ENCODE results near the gene ZCCHC17. TPM values are rescaled to one million over a fixed set of nuclear protein-coding genes. Genes with fewer than 3 reads are reported as not detected.

The ZCCHC17 gene
- total and polyA plus RNA-seq, 2 donors (not counting 1 experiment from before 2014, with no cell fraction given), result 14.1 to 20.3 TPM

DNA sequence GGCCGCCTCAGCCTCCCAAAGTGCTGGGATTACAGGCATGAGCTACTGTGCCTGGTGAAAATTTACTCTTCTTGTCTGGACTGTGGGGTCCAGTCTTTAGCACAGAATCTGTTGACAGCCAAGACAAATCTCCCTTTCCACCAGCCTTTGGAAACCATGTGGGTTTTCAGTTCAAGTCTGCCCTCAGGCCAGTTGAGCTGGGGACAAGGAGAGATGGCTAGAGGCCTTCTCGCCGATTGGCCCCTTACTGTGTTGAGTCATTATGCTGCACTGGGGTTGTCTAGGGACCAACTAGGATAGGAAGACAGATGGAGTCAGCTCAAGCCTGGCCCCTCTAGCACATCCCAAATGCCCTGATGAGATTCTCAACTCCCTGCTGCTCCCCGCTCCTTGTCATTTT is 48.6 kb upstream of the ZCCHC17 start:
- Histone ChIP-seq H3K27ac (ENCODE audit: low read length in 2 of 2) (no peak overlapping the region), H3K9ac (ENCODE audit: low read length) (no peak overlapping the region), H3K4me2 (replicated peaks; ENCODE audit: low read depth, low read length, poor library complexity, severe bottlenecking) (no peak overlapping the region), H3K36me3 (replicated peaks in 1 of 2; ENCODE audit: control extremely low read depth in 1 of 2, control insufficient read depth in 1 of 2, extremely low read depth in 1 of 2, insufficient read depth in 2 of 2, low read length in 1 of 2) (no peaks in the 10 kb centered on the region), H3K4me3 (ENCODE audit: control extremely low read depth in 1 of 5, extremely low read depth in 1 of 5, insufficient read depth in 1 of 5, low read depth in 2 of 5, low read length in 4 of 5) (no peak overlapping the region), H3K9me3 (ENCODE audit: control extremely low read depth in 1 of 3, control insufficient read depth in 2 of 3, insufficient read depth in 1 of 3, low read length in 2 of 3) (no peaks in the 10 kb centered on the region), H3K4me1 (ENCODE audit: control insufficient read depth in 2 of 2, insufficient read depth in 2 of 2, low read length in 2 of 2) (no peaks in the 10 kb centered on the region), H3K79me2 (ENCODE audit: control insufficient read depth, insufficient read depth, low read length) (no peaks in the 10 kb centered on the region), H3K27me3 (replicated peaks in 1 of 4; ENCODE audit: control extremely low read depth in 1 of 4, control insufficient read depth in 3 of 4, insufficient read depth in 4 of 4, low read length in 3 of 4) (peaks cover 0 to 5% (median 0%) of the 10 kb centered on the region in 4 experiments), H2AFZ (ENCODE audit: insufficient read depth, low read depth, low read length, poor library complexity, severe bottlenecking) (no peak overlapping the region), H4K20me1 (ENCODE audit: control insufficient read depth, insufficient read depth, low read length, poor library complexity, severe bottlenecking) (no peaks in the 10 kb centered on the region)
- H3K27ac Mint-ChIP-seq, result no peak overlapping the region
- POLR2A ChIA-PET, result no interaction called here
- no peaks in the 10 kb centered on the region for H3K4me1 Mint-ChIP-seq
- no peak for DNase-seq
- no peak overlapping the region for H3K4me3 Mint-ChIP-seq
- CTCF ChIA-PET, result no interaction called here
- TF ChIP-seq, protein P1, sequence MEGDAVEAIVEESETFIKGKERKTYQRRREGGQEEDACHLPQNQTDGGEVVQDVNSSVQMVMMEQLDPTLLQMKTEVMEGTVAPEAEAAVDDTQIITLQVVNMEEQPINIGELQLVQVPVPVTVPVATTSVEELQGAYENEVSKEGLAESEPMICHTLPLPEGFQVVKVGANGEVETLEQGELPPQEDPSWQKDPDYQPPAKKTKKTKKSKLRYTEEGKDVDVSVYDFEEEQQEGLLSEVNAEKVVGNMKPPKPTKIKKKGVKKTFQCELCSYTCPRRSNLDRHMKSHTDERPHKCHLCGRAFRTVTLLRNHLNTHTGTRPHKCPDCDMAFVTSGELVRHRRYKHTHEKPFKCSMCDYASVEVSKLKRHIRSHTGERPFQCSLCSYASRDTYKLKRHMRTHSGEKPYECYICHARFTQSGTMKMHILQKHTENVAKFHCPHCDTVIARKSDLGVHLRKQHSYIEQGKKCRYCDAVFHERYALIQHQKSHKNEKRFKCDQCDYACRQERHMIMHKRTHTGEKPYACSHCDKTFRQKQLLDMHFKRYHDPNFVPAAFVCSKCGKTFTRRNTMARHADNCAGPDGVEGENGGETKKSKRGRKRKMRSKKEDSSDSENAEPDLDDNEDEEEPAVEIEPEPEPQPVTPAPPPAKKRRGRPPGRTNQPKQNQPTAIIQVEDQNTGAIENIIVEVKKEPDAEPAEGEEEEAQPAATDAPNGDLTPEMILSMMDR (IDR thresholded peaks at IDR 0.05), result no peak
- TF ChIP-seq EZH2 (IDR thresholded peaks at IDR 0.05; ENCODE audit: borderline replicate concordance, insufficient read depth, low read depth, low read length, poor library complexity, severe bottlenecking), result no peak
- intact Hi-C loops (cut with micrococcal nuclease), result no loop called here
- no peak for ATAC-seq (ENCODE audit: low read depth)
- H3K27me3 Mint-ChIP-seq, result peaks cover 6% of the 10 kb centered on the region
- no peaks in the 10 kb centered on the region for H3K9me3 Mint-ChIP-seq (ENCODE audit: insufficient read depth)
- WGBS (ENCODE audit: insufficient coverage), result 100% methylated on average over 1 of the region's 4 CpGs

DNA sequence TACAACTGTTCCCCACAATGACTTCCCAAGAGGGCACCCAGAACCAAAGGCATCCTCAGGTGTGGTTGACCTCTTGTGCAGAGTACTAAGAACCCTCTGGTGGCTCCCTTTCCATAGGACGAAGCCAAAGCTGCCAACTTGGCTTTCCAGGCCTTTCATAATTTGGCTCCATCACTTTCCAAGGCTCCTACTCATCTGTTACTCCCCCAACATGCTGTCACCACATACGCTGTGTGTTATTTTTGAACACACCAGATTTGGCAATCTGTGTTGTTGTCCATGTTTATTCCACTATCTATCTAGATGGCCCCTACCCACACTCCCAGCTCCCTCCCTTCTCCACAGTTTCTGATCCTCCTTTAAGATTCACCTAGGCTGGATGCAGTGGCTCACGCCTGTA is 47.0 kb upstream of the ZCCHC17 start:
- Histone ChIP-seq H3K9ac (ENCODE audit: low read length) (no peak overlapping the region), H3K4me3 (ENCODE audit: control extremely low read depth in 1 of 5, extremely low read depth in 1 of 5, insufficient read depth in 1 of 5, low read depth in 2 of 5, low read length in 4 of 5) (no peak overlapping the region), H3K9me3 (ENCODE audit: control extremely low read depth in 1 of 3, control insufficient read depth in 2 of 3, insufficient read depth in 1 of 3, low read length in 2 of 3) (no peaks in the 10 kb centered on the region), H3K27ac (ENCODE audit: low read length in 2 of 2) (no peak overlapping the region), H3K27me3 (replicated peaks in 1 of 4; ENCODE audit: control extremely low read depth in 1 of 4, control insufficient read depth in 3 of 4, insufficient read depth in 4 of 4, low read length in 3 of 4) (no peaks in the 10 kb centered on the region), H3K4me2 (replicated peaks; ENCODE audit: low read depth, low read length, poor library complexity, severe bottlenecking) (no peak overlapping the region), H2AFZ (ENCODE audit: insufficient read depth, low read depth, low read length, poor library complexity, severe bottlenecking) (no peak overlapping the region), H4K20me1 (ENCODE audit: control insufficient read depth, insufficient read depth, low read length, poor library complexity, severe bottlenecking) (no peaks in the 10 kb centered on the region), H3K4me1 (ENCODE audit: control insufficient read depth in 2 of 2, insufficient read depth in 2 of 2, low read length in 2 of 2) (no peaks in the 10 kb centered on the region), H3K79me2 (ENCODE audit: control insufficient read depth, insufficient read depth, low read length) (no peaks in the 10 kb centered on the region), H3K36me3 (replicated peaks in 1 of 2; ENCODE audit: control extremely low read depth in 1 of 2, control insufficient read depth in 1 of 2, extremely low read depth in 1 of 2, insufficient read depth in 2 of 2, low read length in 1 of 2) (no peaks in the 10 kb centered on the region)
- intact Hi-C loops (cut with micrococcal nuclease), result no loop called here
- TF ChIP-seq, protein P1 (IDR thresholded peaks at IDR 0.05), result no peak
- no peak for TF ChIP-seq EZH2 (IDR thresholded peaks at IDR 0.05; ENCODE audit: borderline replicate concordance, insufficient read depth, low read depth, low read length, poor library complexity, severe bottlenecking)
- CTCF ChIA-PET, result no interaction called here
- POLR2A ChIA-PET, result no interaction called here
- DNase-seq (no peak), ATAC-seq (ENCODE audit: low read depth) (no peak)
- no peak overlapping the region for H3K4me3 Mint-ChIP-seq
- no peaks in the 10 kb centered on the region for H3K4me1 Mint-ChIP-seq
- H3K27me3 Mint-ChIP-seq, result no peaks in the 10 kb centered on the region
- H3K9me3 Mint-ChIP-seq (ENCODE audit: insufficient read depth), result no peaks in the 10 kb centered on the region
- WGBS (ENCODE audit: insufficient coverage), result 100% methylated on average over 3 of the region's 3 CpGs
- H3K27ac Mint-ChIP-seq, result no peak overlapping the region

Data from B cell (primary cell).